DND-41 (cell line): ENCODE data around the gene OLFML2A.

Source experiments
- ATAC-seq: fragments of 200-7000 bp; cut with Tn5 transposase; 3 replicates; pipeline ENCODE4 v1.9.1; 2021; ENCODE audit warnings: low read depth; ENCODE audit not compliant: insufficient read depth
- DNase-seq: peaks from one replicate; pipeline ENCODE4 v3.0.0-alpha.2; 2020
- H2AFZ ChIP-seq: 2 replicates; pipeline ENCODE4 v1.6.0; 2012; ENCODE audit warnings: low read depth, low read length
- H3K27ac ChIP-seq: 2 replicates; pipeline ENCODE4 v1.5.1; 2012; ENCODE audit warnings: low read length, inconsistent platforms
- H3K27me3 ChIP-seq: fragments of 200-600 bp; sonication (generic); 2 replicates; pipeline ENCODE4 v1.6.0; 2012; ENCODE audit warnings: low read length, mild to moderate bottlenecking, inconsistent platforms; ENCODE audit not compliant: insufficient read depth, poor library complexity
- H3K36me3 ChIP-seq: 2 replicates; pipeline ENCODE4 v1.5.1; 2012; ENCODE audit warnings: low read length, inconsistent platforms; ENCODE audit not compliant: insufficient read depth
- H3K4me1 ChIP-seq: 2 replicates; pipeline ENCODE4 v1.5.1; 2012; ENCODE audit warnings: mild to moderate bottlenecking, low read length; ENCODE audit not compliant: insufficient read depth
- H3K4me2 ChIP-seq: 2 replicates; pipeline ENCODE4 v1.6.0; 2012; ENCODE audit warnings: mild to moderate bottlenecking, moderate library complexity, low read length, inconsistent platforms; ENCODE audit not compliant: insufficient read depth
- H3K4me3 ChIP-seq, 2 experiments: fragments of 200-600 bp in 1 of 2; shearing (Covaris generic) in 1 of 2; 2 replicates each; pipeline ENCODE4 v1.5.1; 2012 to 2016; ENCODE audit warnings: inconsistent platforms in 2 of 2, low read length in 2 of 2, mild to moderate bottlenecking in 2 of 2, low read depth in 1 of 2, moderate library complexity in 1 of 2
- H3K79me2 ChIP-seq: 2 replicates; pipeline ENCODE4 v1.6.0; 2012; ENCODE audit warnings: low read length, inconsistent platforms; ENCODE audit not compliant: insufficient read depth
- H3K9ac ChIP-seq: 2 replicates; pipeline ENCODE4 v1.6.0; 2012; ENCODE audit warnings: low read depth, mild to moderate bottlenecking, inconsistent platforms, low read length, moderate library complexity
- H3K9me3 ChIP-seq: 2 replicates; pipeline ENCODE4 v1.5.1; 2012; ENCODE audit warnings: low read length, moderate library complexity, mild to moderate bottlenecking, inconsistent platforms; ENCODE audit not compliant: insufficient read depth, severe bottlenecking
- H4K20me1 ChIP-seq: 2 replicates; pipeline ENCODE4 v1.6.0; 2012; ENCODE audit warnings: low read length; ENCODE audit not compliant: insufficient read depth
- CTCF ChIP-seq: IDR thresholded peaks from 2 replicates; pipeline ENCODE4 v1.5.1; 2012; ENCODE audit warnings: borderline replicate concordance, low read length, moderate library complexity, mild to moderate bottlenecking; ENCODE audit not compliant: poor library complexity, severe bottlenecking; ENCODE audit errors: extremely low read depth
- EZH2 ChIP-seq: IDR thresholded peaks from 3 replicates; pipeline ENCODE4 v1.6.1; 2012; ENCODE audit warnings: borderline replicate concordance, low read depth, mild to moderate bottlenecking, moderate library complexity, low read length, inconsistent platforms; ENCODE audit not compliant: severe bottlenecking

Gene OLFML2A

DNA sequence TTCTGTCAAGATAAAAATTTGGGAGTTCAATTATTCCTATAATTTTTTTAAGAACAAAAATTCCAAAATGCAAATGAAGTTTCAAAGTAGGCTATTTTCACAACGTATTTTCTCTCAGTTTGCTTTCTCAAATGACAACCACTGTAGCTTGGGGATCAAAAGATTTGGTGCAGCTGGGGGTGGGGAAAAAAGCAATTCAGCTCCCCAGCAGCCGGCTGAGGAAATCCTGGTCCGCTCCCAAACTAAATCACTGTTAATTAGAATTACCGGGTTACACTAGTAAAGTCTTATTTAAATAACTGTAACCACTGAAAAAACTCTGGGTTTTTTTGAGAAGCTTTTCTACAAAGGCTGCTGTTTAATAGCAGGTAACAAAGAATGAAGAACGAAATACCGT lies 11.5 kb upstream of the OLFML2A start:
- H3K9ac ChIP-seq: no peak overlapping the region
- no peaks in the 10 kb centered on the region for H3K9me3 ChIP-seq
- H4K20me1 ChIP-seq: no peaks in the 10 kb centered on the region; the same call in 1 of the 2 replicates
- no peak overlapping the region for H3K27ac ChIP-seq
- TF ChIP-seq EZH2: no peak
- TF ChIP-seq CTCF: no peak
- no peak for ATAC-seq
- peaks cover 13% of the 10 kb centered on the region for H3K4me1 ChIP-seq
- H3K79me2 ChIP-seq: no peaks in the 10 kb centered on the region; the same call in 1 of the 2 replicates
- H3K4me2 ChIP-seq: no peak overlapping the region
- DNase-seq: no peak
- H3K4me3 ChIP-seq: no peak overlapping the region
- H3K27me3 ChIP-seq: peaks cover 13% of the 10 kb centered on the region
- no peak overlapping the region for H2AFZ ChIP-seq
- H3K36me3 ChIP-seq: no peaks in the 10 kb centered on the region

GRCh38 chr9:124766326-124766725 lies 10.6 kb upstream of the OLFML2A start:
- H3K27ac ChIP-seq: no peak overlapping the region
- ATAC-seq: no peak
- no peak for DNase-seq
- H3K79me2 ChIP-seq: no peaks in the 10 kb centered on the region; the same call in 1 of the 2 replicates
- no peaks in the 10 kb centered on the region; the same call in 1 of the 2 replicates for H4K20me1 ChIP-seq
- no peak overlapping the region for H2AFZ ChIP-seq
- H3K4me2 ChIP-seq: no peak overlapping the region
- H3K9ac ChIP-seq: no peak overlapping the region
- peaks cover 14% of the 10 kb centered on the region for H3K4me1 ChIP-seq
- TF ChIP-seq CTCF: no peak
- no peak for TF ChIP-seq EZH2
- H3K36me3 ChIP-seq: no peaks in the 10 kb centered on the region
- no peak overlapping the region for H3K4me3 ChIP-seq
- H3K27me3 ChIP-seq: peaks cover 13% of the 10 kb centered on the region
- H3K9me3 ChIP-seq: no peaks in the 10 kb centered on the region

DNA sequence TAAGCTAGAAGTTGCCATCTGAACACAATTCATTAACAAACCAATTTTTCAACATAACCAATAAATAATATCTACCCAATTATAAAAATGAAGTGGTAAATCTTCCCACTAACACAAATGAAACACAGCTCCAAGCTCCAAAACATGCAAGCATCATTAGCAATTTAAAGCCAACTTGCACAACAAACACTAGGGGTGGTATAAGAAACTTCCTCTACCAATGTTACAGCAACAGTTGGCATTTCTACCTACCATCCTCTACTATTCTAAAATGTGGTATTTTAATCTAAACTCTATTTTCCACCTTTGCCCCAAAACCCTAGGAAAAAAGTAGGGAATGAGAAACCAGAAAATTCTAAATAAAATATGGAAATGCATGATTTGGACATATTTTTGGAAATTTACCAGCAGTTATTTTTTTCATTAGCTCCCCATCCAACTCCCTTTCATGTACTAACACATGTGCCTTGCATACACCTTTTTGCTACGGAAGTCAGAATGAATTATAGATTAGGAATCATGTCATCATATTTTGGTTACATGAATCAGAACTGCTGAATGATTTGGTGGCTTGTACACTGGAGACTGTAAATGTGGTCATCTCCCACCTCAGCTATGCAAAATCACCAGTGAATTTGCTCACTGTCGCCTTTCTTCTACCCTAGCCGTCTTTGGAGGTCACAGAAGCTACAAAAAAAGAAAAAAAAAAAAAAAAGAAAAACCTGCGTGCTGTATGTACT lies 9.9 kb upstream of the OLFML2A start:
- H3K79me2 ChIP-seq: no peaks in the 10 kb centered on the region; the same call in 1 of the 2 replicates
- no peak overlapping the region for H2AFZ ChIP-seq
- H3K4me2 ChIP-seq: no peak overlapping the region
- no peak for TF ChIP-seq EZH2
- peak; percentile 29 for TF ChIP-seq CTCF
- H3K27me3 ChIP-seq: peaks cover 13% of the 10 kb centered on the region
- no peak overlapping the region for H3K27ac ChIP-seq
- H3K36me3 ChIP-seq: no peaks in the 10 kb centered on the region
- peaks cover 19% of the 10 kb centered on the region for H3K4me1 ChIP-seq
- ATAC-seq (no peak), DNase-seq (no peak)
- no peak overlapping the region for H3K4me3 ChIP-seq
- H4K20me1 ChIP-seq: no peaks in the 10 kb centered on the region; the same call in 1 of the 2 replicates
- no peaks in the 10 kb centered on the region for H3K9me3 ChIP-seq
- no peak overlapping the region for H3K9ac ChIP-seq
